A204.1 (cell line): ENCODE data around the gene TTC28.

Experiments
- FAIRE-seq: peaks from 2 replicates; lab custom pipeline; 2012; peaks lifted over from hg19 to GRCh38; lab: Jason Lieb, UNC

Gene TTC28

GRCh38 chr22:28440592-28441390 lies 238.8 kb downstream of the TTC28 start:
- FAIRE-seq, result no peak

- FAIRE-seq, result no peak
Observed at GRCh38 chr22:28438183-28438768, 241.4 kb downstream of the TTC28 start.

GRCh38 chr22:28435982-28436381 lies 243.7 kb downstream of the TTC28 start:
- no peak for FAIRE-seq

GRCh38 chr22:28435140-28435768 lies 244.4 kb downstream of the TTC28 start:
- FAIRE-seq, result no peak

GRCh38 chr22:28430466-28431025 lies 249.1 kb downstream of the TTC28 start:
- FAIRE-seq, result no peak

GRCh38 chr22:28429711-28430110 lies 249.9 kb downstream of the TTC28 start:
- FAIRE-seq, result no peak

- FAIRE-seq, result no peak
Observed at GRCh38 chr22:28428271-28428670, 251.4 kb downstream of the TTC28 start.

- no peak for FAIRE-seq
Observed at GRCh38 chr22:28426346-28427132, 253.1 kb downstream of the TTC28 start.

GRCh38 chr22:28425211-28425610 lies 254.4 kb downstream of the TTC28 start:
- no peak for FAIRE-seq

GRCh38 chr22:28424427-28425080 lies 255.1 kb downstream of the TTC28 start:
- FAIRE-seq, result no peak

- FAIRE-seq, result no peak
Observed at GRCh38 chr22:28419919-28420318, 259.7 kb downstream of the TTC28 start.

- FAIRE-seq, result no peak
Observed at GRCh38 chr22:28418008-28418407, 261.6 kb downstream of the TTC28 start.

GRCh38 chr22:28417431-28417830 lies 262.2 kb downstream of the TTC28 start:
- FAIRE-seq, result no peak

GRCh38 chr22:28414913-28415312 lies 264.7 kb downstream of the TTC28 start:
- FAIRE-seq, result no peak

GRCh38 chr22:28413612-28414399 lies 265.8 kb downstream of the TTC28 start:
- no peak for FAIRE-seq

GRCh38 chr22:28412109-28412508 lies 267.5 kb downstream of the TTC28 start:
- FAIRE-seq, result no peak

GRCh38 chr22:28411125-28411524 lies 268.5 kb downstream of the TTC28 start:
- no peak for FAIRE-seq

- no peak for FAIRE-seq
Observed at GRCh38 chr22:28410050-28410816, 269.4 kb downstream of the TTC28 start.

GRCh38 chr22:28408709-28409108 lies 270.9 kb downstream of the TTC28 start:
- FAIRE-seq, result no peak

- no peak for FAIRE-seq
Observed at GRCh38 chr22:28407645-28408044, 272.0 kb downstream of the TTC28 start.
